ENCODE measurements around the gene TPRG1L. TPM values are rescaled to one million over a fixed set of nuclear protein-coding genes. Genes with fewer than 3 reads are reported as not detected.
A peak's percentile ranks its signal among the peaks of the same experiment; 100 is the strongest.

Gene TPRG1L
- total RNA-seq, 1 donor from 2014 or later, result 19.0 TPM

DNA sequence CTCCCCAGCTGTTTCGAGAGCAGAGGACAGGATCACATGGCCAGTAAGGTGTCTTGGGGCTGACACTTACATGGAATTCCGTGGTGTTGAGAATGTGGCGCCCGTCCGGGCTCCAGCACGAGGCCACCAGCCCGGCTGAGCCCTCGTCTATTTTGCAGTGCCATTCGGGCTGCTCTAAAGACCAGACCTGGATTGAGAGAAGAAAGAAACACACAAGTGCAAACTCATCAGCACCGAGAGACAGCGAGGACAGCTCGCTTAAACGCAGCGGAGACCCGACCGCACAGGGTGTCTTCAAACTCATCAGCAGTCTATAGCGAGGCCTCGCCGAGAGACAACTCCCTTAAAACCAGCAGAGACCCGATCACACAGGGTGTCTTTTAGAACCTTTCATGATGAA is 21.8 kb downstream of the TPRG1L start:
- DNase-seq, result no peak

DNA sequence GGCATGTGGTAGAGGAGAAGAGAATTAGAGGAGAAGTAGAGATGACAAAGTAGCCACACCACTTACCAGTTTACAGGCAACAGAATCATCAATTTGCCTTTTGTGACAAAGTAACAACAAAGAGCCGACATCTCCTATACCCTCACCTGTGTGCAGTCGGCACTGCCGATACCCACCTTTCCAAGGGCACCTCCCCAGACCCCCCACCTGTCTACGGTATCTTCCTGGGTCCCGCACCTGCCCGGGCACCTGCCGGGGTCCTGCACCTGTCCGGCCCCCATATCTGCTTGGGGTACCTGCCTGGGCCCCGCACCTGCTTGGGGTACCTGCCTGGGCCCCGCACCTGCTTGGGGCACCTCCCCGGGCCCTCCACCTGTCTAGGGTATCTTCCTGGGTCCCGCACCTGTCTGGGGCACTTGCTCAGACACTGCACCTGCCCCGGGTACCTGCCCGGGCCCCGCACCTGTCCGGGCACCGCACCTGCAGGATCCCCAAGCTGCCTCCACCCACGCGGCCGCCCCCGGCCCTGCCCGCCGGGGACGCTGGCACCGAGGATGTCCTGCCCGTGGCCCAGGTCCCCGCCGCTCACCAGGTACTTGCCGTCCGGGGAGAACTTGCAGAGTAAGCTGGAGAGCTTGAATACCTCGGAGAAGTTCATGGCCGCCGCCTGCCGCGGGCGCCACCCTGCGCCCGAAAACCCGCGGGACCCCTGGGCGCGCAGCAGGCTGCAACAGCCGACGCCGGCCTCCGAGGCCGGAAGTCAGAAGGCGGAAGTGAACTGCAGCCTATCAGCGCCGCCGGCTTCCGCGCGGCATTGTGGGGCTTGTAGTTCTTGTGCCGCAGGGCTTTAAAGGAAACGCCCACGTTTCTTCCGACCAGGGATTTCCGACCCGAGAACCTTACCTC is 24.8 kb downstream of the TPRG1L start, which contains the start of gene WRAP73:
Gene WRAP73 (minus strand): TSS at position 762 of the 906 bp plus-strand sequence. CDS start 104 bp downstream, at position 658.
- DNase-seq, result peak; percentile 73

DNA sequence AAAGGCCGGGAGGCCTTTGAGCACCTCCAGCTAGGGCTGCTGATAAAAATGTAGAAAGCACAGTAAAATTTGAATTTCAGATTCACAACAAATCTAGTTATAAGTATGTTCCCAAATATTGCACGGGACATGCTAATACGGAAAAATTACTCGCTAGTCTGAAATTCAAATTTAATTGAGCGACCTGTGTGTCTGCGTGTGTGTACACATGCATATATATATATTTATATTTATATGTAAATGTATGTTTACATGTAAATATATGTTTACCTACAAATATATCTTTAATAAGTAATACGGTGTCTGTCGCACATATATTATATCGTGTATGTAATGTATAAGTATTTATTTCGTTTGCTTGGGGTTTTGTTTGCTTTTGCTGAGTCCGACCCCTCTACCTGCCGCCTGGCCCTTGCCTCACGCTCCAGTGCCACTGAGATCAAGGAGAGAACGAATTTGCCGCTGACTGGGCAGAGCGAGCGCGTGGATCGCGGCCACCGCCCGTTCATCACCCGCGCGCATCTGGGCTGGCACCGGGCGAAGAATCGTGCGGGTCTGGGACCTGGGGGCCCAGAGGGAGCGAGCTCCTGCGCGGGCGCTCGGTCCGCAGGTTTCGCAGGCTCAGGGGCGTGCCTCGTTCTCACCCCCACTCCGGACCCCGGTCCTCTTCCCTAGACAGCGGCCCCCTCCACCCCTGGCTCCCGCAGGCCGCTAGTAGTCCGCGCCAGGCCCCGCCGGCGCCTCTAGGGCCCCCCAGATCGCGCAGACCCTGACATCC is 25.6 kb downstream of the TPRG1L start:
- DNase-seq, result no peak

DNA sequence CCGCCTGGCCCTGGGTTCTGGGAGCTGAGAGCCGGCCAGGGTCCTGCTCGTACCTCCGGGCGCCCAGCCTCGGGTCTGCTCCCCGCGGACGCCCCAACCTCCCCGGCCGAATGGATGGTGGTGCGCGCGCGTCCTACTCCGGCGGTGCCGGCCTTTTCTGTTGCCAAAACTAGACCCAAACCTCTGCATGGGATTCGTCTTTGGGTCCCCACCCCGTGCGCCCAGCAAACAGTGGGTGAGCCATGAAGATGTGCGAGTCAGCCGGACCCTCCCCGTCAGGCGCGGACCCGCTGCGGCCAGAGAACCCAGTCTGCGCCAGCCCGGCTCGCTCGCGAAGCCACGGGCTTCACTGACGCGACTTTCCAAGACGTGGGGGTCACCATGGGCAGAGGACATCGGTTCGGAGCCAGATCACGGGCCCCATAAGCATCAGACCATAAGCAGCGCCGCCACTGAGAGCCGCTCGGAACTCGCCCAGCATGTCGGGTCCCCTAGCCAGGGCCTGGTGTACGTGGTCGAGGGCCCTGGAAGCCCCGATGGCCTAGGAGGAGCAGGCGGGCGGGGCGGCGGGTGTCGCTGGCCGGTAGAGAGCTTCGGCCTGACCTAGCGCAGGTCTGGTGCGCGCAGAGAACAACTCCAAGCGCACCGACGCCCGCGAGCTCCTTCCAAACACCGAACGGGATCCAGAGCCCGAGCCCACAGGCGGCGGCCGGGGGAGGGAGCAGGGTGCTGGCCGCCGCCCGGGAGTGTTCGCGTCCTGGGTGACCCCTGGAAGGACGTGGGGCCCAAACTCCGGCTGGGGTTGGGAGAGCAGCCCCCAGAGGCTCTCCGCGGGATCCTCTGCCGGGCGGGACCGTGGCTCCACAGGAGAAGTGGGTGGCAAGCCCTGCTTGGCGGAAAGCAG is 26.5 kb downstream of the TPRG1L start:
- no peak for DNase-seq

DNA sequence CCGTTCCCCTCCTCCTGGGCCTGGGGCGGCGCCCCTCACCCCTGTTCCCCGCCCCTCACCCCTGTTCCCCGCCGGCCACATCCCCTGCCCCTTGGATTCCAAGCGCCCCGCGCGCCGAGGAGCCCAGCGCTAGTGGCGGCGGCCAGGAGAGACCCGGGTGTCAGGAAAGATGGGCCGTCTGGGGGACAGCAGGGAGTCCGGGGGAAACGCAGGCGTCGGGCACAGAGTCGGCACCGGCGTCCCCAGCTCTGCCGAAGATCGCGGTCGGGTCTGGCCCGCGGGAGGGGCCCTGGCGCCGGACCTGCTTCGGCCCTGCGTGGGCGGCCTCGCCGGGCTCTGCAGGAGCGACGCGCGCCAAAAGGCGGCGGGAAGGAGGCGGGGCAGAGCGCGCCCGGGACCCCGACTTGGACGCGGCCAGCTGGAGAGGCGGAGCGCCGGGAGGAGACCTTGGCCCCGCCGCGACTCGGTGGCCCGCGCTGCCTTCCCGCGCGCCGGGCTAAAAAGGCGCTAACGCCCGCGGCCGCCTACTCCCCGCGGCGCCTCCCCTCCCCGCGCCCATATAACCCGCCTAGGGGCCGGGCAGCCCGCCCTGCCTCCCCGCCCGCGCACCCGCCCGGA is 27.2 kb downstream of the TPRG1L start, which contains the start of gene TP73:
Gene TP73 (plus strand): TSS at position 587 of the 618 bp plus-strand sequence. CDS start 29,850 bp downstream, outside the sequence.
- no peak for DNase-seq

DNA sequence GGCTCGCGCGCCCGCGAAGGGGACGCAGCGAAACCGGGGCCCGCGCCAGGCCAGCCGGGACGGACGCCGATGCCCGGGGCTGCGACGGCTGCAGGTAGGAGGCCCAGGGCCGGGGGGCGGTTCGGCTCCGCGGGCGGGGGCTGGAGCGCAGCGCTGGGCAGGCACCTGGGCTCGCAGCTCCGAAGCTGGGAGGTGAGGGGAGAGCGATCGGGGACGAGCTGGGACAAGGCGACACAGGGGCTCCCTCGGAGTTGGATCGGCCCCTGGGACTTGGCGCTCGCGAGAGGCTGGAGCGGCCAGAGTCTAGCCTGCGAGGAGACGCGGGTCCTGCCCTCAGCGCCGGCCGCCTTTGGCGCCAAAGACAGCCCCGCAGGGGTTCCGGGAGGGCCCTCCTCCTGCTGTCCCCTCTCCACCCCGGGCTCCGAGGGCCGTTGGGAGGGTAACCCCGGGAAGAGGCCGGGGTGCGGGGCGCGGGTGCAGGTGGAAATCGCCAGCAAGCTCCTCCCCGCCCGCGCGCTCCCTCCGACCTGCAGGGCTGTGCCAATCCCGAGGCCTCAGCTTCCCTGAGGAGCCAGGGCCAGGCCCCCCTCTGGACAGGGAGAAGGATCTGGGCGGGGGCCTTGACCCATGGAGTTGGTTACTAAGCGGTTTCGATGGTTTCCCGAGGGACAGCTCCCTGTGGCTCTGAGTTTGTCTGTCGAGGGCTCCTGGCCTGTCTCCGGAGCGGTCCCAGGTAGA is 27.9 kb downstream of the TPRG1L start:
- DNase-seq, result no peak

DNA sequence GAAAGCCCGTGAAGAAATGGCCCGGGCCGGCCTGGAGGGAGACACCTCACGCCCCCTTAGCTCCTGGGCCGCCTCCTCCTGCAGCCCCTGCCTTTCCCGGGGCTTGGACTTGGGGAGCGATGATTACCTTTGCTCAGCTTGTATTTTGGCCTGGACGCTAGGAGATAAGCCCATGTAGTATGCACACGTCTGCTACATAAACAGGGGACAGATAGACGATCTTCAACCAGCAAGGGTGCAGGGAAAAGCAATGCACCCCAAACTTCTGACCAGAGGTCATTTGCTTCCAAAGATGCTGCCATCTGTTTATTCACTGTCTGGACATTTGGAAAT is 28.4 kb downstream of the TPRG1L start:
- DNase-seq, result no peak

DNA sequence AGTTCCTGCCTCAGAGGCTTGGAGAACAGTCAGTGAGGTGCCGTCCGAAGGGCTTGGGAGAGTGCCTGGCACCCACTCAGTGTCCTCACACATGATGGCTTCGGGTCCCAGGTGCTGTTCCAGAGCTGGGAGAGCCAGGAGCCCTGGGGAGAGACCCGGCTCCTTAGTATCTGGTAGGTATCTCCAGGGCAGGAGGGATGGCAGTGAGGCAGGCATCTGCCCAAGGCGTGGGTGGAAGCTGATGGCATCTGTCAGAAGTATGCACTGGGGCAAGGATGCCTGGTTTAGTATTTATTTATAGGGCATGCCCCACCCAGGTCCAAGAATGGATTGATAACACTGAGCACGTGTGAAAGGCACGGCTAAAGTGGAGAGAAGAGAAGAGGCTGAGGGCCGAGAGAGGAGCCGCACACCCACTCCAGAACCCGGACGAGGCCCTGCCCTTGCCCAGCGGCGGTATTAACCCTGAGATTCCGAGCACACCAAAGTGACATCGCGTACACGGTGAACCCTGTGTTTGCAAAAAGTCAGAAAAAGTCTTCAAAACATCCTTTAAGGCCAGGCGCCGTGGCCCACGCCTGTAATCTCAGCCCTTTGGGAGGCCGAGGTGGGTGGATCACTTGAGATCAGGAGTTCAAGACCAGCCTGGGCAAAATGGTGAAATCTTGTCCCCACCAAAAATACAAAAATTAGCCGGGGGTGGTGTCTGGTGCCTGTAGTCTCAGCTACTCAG is 29.9 kb downstream of the TPRG1L start:
- no peak for DNase-seq

DNA sequence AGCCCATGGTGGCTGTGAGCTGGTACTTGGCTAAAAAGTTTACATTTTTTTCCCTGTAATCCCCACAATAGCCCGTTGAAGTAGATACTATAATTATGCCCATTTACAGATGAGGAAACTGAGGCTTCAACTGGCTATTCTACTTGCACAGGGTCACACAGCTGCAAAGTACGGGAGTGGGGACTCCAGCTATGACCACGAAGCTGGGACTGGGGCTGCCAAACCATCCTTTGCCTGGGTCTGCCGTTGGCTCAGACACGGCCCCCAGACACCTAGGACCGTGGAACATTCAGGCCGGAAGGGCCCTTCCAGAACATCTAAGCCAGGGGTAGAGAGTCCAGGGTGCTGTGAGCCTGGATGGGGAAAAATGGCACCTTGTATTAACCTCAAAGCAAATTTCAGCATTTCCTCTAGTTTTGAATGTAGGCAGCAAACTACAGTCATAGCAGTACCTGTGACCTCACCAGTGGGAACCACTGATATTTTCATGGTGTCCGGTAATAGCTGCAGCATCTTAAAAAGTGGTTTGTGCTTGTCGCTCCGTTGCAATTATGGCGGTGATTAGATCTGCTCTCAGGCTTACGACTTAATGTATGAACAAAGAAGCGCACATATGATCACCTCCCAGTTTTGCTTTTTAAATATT is 31.8 kb downstream of the TPRG1L start:
- no peak for DNase-seq

DNA sequence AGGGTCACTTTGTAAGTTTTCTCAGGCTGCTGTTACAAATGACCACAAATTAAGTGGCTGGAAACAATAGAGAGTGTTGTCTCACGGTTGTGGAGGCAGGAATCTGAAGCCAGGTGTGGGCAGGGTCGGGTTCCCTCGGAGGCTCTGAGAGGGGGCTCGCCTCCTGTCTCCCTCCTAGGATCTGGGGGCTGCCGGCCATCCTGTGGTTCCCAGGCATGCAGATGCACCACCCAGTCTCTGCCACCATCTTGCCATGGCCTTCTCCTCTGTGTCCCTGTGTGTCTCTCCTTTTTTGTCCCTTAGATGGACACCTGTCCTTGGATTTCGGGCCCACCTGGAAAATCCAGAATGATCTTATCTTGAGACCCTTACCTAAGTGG is 32.3 kb downstream of the TPRG1L start:
- no peak for DNase-seq

DNA sequence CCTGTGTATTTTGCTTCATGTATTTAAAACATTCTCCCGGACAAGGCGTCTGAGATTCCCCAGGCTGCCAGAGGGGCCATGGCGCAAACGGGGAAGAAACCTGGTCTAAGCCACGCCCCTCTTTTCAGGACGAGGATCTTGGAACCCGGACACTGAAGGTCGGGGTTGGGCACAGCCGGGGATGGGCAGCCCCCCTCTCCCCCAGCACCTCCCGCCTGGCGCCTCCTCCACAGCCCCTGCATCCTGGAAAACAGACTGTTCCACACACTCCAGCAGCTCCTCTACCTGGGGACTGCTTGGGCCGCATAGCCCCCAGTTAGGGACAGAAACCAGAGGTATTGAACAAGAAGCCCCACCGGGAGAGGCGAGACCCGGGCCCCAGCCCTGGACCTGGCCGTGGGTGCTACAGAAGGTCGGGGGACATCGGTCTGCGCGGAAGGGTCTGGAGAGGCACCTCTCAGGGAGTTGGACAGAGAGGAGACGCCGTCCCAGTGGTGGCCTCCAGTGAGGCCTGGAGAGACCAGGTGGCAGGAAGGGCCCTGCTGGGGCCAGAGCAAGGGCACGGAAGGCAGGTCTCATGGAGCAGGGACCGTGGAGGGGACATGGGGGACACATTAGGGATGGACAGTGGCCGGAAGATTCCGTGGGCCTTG is 32.9 kb downstream of the TPRG1L start:
- DNase-seq, result no peak

DNA sequence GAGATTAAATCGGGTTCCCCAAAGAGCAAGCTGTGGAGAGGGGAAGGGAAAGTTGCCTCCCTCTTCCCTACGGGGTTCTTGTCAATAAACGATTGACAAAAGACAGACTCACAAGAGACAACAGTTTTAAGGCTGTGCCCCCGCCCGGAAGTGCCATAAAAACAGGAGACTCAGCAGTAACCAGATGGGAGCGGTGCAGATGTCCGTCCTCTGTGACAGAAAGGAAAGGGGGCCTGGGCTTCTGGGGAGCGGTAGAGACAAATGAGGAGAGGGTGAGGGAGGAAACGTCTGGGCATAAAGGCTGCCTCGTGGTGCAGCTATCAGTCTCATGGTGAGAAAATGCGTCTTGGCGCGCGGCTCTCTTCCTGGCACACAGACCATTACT is 33.4 kb downstream of the TPRG1L start:
- no peak for DNase-seq

DNA sequence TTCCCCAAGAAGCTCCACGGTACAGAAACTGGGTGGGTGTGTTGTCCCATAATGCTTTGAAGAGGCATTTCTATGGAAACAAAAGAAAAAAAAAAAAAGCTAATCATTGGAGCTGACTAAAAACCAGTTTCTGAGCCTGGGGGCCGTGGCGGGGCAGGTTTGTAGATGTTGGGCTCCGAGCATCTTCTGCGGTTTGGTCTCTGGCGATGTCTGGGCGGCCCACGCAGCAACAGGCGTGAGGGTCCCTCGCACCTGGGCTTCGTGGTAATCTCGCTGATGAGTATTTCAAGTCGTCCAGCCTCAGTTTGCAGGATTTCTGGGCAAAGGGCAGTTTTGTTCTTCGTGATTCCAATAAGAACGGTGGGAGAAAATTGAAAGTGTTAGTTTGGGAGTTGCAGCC is 34.3 kb downstream of the TPRG1L start:
- no peak for DNase-seq

DNA sequence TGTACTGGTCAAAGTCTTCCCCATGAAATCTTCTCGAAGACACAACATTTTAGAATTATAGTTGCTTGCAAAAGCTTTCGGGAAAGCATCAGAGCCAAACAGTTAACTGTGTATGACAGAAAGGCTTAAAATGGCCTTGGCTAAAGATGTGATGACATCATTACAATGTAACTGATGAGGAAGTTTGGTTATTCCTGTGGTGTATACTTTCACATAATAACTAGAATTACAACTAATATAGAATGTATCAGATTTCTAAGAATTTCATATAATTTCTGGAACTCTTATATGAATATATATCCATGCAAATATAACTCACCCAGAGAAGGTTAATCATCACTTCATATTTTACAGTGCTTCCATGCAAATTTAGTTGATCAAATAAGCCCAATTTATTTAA is 35.9 kb downstream of the TPRG1L start:
- DNase-seq, result no peak

DNA sequence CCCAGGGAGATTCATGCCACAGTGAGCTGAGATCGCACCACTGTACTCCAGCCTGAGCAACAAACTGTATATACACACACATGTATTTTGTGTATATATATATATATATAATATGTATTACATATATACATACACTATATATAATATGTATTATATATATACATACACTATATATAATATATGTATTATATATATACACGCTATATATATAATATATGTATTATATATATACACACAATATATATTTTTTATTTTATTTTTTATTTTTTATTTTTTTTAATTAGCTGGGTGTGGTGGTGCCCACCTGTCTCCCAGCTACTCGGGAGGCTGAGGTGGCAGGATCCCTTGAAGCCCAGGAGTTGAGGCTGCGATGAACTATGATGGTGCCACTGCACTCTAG is 36.8 kb downstream of the TPRG1L start:
- no peak for DNase-seq

DNA sequence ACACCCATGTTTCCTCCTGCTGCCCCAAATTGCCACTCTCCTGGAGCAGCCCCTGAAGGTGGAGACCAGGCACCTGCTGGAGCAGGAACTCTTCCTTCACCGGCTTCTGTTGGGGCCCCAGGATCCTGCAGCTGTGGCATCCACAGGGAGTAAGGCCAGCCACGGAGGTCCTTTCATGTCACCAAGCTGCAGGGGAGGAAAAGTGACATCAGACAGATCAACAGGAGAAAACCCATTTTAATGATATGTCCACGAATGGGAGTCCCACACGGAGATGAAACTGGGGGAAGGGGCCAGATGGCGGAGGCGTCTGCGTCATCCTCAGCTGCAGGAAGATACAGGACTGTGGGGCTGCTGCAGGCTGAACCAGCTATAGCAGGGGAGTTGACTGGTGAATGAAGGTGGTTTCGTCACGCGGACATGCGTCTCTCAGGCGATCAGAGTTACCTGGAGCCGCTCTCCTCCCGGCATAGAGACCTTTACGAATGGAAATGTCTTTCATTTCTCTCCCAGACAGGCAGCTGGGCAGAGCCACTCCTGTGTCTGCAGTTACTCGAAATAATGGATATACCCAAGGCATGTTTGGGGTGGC is 37.4 kb downstream of the TPRG1L start:
- no peak for DNase-seq

DNA sequence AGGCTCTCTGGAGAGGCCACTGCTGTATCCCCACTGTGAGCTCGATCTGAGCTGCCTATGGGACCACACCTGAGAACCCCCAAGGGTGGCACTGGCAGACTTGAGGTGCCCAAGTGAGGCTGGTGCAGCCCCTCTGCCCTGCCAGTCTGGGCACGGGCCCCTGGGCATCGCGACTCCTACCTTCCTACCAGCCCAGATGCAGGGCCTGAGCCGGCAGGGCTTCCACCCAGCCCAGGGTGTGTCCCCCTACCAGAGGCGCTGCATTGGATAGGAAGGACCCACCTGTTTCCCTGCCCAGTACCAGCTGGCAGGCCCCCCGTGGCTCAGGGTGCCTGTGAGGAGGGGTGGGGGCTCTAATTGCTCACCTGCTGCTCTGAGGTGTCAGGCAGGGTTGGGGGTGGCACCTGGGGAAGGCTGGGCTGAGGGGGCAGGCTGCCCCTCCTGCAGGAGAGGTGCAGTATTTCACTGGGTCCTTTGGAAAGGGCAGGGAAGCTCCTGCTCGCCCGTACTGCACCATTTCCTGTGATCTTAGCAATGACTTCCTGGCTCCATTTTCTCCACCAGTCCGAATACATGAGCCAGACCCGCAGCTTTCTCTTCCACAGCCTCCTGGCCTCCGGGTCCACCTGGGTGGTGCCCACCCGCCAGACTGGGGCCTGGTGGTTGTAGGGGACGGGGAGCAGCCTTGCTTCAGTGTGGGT is 39.3 kb downstream of the TPRG1L start:
- DNase-seq, result no peak

DNA sequence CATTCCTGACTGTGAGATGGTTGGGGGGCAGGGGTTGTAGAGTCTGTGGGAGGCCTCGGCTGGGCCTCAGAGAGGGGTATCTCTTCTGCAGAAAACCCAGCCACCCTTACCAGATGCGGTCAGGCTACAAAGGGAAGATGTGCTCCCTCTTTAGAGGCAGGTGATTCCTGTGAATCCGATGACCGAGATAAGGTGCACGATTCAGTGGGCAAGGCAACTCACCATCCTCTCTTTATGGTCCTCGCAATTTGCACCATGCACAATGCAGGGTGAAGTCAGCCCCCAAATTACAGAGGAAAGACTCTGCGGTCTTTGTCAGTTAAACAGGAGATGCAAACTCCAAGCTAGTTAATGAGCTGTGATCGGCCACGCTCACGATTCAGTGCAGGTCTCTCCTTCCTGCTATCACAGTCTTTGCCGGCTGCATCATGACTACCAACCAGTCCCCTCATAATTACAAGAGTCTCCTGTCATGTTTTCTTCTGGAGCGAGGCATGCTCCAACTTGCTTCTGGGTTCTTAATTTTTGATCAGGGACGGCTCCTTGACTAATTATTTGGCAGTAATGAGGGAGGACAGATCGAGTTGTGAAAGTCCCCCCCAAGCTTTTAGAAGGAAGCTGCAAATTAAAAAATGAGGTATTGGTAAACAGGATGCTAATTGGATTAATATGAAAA is 40.0 kb downstream of the TPRG1L start:
- no peak for DNase-seq
